ENCODE results near the gene RIPK4. TPM values are rescaled to one million over a fixed set of nuclear protein-coding genes. Genes with fewer than 3 reads are reported as not detected.

Gene RIPK4
- total RNA-seq, 1 experiment from 2014 or later, result 67.4 TPM

GRCh38 chr21:41727784-41728763 is 38.8 kb downstream of the RIPK4 start:
- BruUV-seq (replicated peaks), result no TSS peak
- H3K4me1 ChIP-seq (ENCODE audit: control insufficient read depth, insufficient read depth, low read length), result peaks cover 31% of the 10 kb centered on the region
- no peaks in the 10 kb centered on the region for H3K27me3 ChIP-seq (ENCODE audit: control insufficient read depth, insufficient read depth, low read length)
- peak overlapping the region; percentile 90 for H3K27ac ChIP-seq (ENCODE audit: low read length)
- no peaks in the 10 kb centered on the region for H3K9me3 ChIP-seq (ENCODE audit: control insufficient read depth, insufficient read depth, low read depth, low read length)
- TF ChIP-seq SIN3A (IDR thresholded peaks at IDR 0.05; ENCODE audit: borderline replicate concordance, insufficient read depth, low read depth, low read length), result no peak
- TF ChIP-seq POLR2AphosphoS5 (IDR thresholded peaks at IDR 0.05; ENCODE audit: low read depth, low read length), result no peak
- no peak for TF ChIP-seq CTCF (IDR thresholded peaks at IDR 0.05)
- TF ChIP-seq REST (IDR thresholded peaks at IDR 0.05; ENCODE audit: insufficient read depth in 1 of 2, low read depth in 2 of 2, low read length in 1 of 2), result no peak
- TF ChIP-seq TCF7L2 (IDR thresholded peaks at IDR 0.05; ENCODE audit: low read depth, low read length), result no peak
- ChIA-PET CTCF (interaction anchor here (1.7 kb wide), 1 partner anchor 116 kb away, joined by 8 read pairs; no protein-coding TSS in a partner anchor), POLR2A (interaction anchor here (0.6 kb wide), 1 partner anchor 113 kb away, joined by 4 read pairs; no protein-coding TSS in a partner anchor)
- no peaks in the 10 kb centered on the region for H3K36me3 ChIP-seq (ENCODE audit: control insufficient read depth, insufficient read depth, low read length)
- intact Hi-C loops (cut with micrococcal nuclease; ENCODE audit: unreplicated experiment) (no loop called here), in situ Hi-C loops (cut with HindIII; ENCODE audit: low pct_unique_long_range_greater_than_20kb, low sequenced_read_pairs) (no loop called here)
- DNase-seq (ENCODE audit: low read depth, low spot score) (no peak), ATAC-seq (peak; percentile 33)
- no peak overlapping the region for H3K4me3 ChIP-seq (ENCODE audit: low read depth in 2 of 2, low read length in 2 of 2)

- ATAC-seq, result peak; percentile 88
- Histone ChIP-seq H3K27me3 (ENCODE audit: control insufficient read depth, insufficient read depth, low read length) (no peaks in the 10 kb centered on the region), H3K27ac (ENCODE audit: low read length) (peak overlapping the region; percentile 90), H3K4me3 (ENCODE audit: low read depth in 2 of 2, low read length in 2 of 2) (no peak overlapping the region), H3K36me3 (ENCODE audit: control insufficient read depth, insufficient read depth, low read length) (no peaks in the 10 kb centered on the region), H3K4me1 (ENCODE audit: control insufficient read depth, insufficient read depth, low read length) (peaks cover 31% of the 10 kb centered on the region), H3K9me3 (ENCODE audit: control insufficient read depth, insufficient read depth, low read depth, low read length) (no peaks in the 10 kb centered on the region)
- DNase-seq (ENCODE audit: low read depth, low spot score), result no peak
- intact Hi-C loops (cut with micrococcal nuclease; ENCODE audit: unreplicated experiment), result no loop called here
- BruUV-seq (replicated peaks), result no TSS peak
- in situ Hi-C loops (cut with HindIII; ENCODE audit: low pct_unique_long_range_greater_than_20kb, low sequenced_read_pairs), result no loop called here
- no peak for TF ChIP-seq POLR2AphosphoS5 (IDR thresholded peaks at IDR 0.05; ENCODE audit: low read depth, low read length)
- no peak for TF ChIP-seq CTCF (IDR thresholded peaks at IDR 0.05)
- no peak for TF ChIP-seq SIN3A (IDR thresholded peaks at IDR 0.05; ENCODE audit: borderline replicate concordance, insufficient read depth, low read depth, low read length)
- TF ChIP-seq TCF7L2 (IDR thresholded peaks at IDR 0.05; ENCODE audit: low read depth, low read length), result no peak
- no peak for TF ChIP-seq REST (IDR thresholded peaks at IDR 0.05; ENCODE audit: insufficient read depth in 1 of 2, low read depth in 2 of 2, low read length in 1 of 2)
- CTCF ChIA-PET, result interaction anchor here (1.7 kb wide), 1 partner anchor 115 kb away, joined by 8 read pairs; no protein-coding TSS in a partner anchor
- POLR2A ChIA-PET, result interaction anchor here (0.6 kb wide), 1 partner anchor 113 kb away, joined by 4 read pairs; no protein-coding TSS in a partner anchor
Measured at GRCh38 chr21:41726970-41727783, 39.7 kb downstream of the RIPK4 start.

Measured in Panc1 (cell line).